Fibroblast of upper back skin (primary cell): Measurements from ENCODE around the gene MAGI2.

Experiments
- DNase-seq: peaks from one replicate; pipeline ENCODE4 v3.0.0-alpha.2; 2013

Gene MAGI2

DNA sequence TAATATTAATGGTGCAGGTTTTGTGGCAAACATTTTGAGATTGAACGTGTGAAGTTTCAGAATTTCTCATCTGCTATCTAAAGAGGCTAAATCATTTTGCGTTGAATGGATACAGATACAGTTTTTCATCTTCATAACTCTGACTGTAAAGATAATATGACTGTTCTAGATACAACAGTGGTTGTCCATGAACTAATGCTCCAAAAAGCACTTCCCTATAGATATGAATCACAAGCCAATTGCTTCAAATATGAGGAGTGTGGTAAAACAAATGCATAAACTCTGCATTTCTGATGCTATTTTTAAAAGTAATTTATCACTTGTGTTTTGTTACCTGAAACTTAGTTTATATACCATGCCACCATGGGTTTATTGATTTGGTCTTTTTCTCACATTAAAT, 750.1 kb downstream of the MAGI2 start:
- DNase-seq, result peak; percentile 49

GRCh38 chr7:78702770-78703169, 750.7 kb downstream of the MAGI2 start:
- peak; percentile 99 for DNase-seq

DNA sequence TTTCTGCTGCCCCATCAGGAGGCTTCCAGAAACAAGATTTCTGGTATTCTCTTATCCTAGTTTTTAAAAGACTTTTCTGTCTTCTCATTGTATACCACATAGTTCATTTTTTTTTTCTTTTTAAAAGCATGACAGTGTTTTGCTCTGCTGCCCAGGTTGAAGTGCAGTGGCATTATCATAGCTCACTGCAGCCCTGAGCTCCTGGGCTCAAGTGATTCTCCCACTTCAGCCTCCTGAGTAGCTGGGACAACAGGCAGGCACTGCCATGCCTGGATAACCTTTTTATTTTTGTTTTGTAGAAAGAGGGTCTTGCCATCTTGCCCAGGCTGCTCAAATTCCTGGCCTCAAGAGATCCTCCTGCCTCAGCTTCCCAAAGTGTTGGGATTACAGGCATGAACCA, 757.6 kb downstream of the MAGI2 start:
- no peak for DNase-seq

- no peak for DNase-seq
Observed at GRCh38 chr7:78691584-78691983, 761.9 kb downstream of the MAGI2 start.

- peak; percentile 69 for DNase-seq
Observed at GRCh38 chr7:78690174-78690573, 763.3 kb downstream of the MAGI2 start.

GRCh38 chr7:78688376-78688775, 765.1 kb downstream of the MAGI2 start:
- no peak for DNase-seq

DNA sequence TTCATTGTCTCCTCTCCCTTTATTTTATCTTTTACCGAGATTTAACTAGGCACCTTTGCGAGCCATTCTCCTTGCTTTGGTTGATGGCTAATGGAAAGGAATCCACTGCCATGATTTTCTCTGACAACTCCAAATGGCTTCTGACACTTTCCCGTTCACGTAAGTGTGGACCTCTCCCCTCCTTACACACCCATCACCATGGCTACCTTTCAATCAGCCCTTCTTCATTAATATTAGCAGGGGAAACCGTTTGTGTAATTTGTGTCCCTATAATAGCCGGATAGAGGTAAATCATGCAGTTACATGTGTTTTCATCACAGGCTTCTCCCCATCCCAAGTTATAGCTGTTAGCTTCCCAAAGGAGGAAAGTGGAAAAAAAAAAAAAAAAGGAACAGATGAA, 767.3 kb downstream of the MAGI2 start:
- no peak for DNase-seq

GRCh38 chr7:78684201-78684600, 769.3 kb downstream of the MAGI2 start:
- DNase-seq, result no peak

DNA sequence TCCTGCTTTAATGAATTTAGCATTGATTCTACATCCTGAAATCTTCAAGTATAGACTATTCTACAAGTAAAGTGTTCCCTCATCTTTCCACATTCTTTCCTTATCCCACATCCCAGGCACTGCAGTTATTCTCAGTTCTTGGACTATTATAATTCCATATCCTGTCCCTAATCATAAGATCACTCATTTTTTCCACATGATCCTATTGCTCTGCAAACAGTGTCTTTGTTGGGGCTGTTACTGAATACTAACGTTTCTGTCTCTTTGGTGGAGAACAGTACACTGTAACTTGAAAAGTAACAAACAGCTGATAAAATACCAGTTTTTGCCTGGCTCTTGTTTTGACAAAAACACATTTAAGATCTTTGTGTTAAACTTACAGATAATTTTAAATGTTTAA, 769.9 kb downstream of the MAGI2 start:
- DNase-seq, result no peak

DNA sequence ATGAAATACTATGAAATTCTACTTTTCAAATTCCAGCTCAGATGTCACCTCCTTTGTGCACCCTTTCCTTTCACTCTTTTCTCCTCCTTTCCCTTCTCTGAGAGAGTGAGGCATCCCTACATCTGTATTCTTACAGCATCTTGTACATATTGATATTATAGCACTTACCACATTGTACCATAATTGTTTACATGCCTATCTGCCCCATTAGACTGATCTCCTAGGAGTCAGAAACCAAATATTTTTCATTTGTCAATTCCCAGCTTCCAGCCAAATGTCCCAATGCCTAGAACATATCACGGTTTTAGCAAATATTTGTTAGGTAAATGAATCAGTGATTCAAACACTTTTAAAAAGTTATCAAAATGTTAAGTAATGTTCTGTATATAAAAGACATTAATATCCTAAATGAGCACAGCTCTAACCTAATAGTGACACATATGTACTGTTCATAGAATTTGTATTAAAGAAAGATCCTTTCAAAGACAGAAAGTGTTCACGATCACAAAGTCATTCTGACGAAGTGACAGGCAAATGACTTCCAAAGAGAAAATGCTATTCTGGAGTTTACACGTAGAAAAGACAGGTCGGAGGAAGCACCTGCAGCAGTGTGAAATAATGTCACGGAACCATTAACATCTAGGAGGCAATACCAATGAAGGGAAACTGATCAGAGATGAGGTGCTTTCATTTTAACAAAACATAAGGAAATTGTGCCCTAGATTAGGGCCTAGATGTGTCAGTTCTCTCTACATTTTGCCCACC, 774.2 kb downstream of the MAGI2 start:
- no peak for DNase-seq

- DNase-seq, result peak; percentile 42
Observed at GRCh38 chr7:78677391-78677790, 776.1 kb downstream of the MAGI2 start.

DNA sequence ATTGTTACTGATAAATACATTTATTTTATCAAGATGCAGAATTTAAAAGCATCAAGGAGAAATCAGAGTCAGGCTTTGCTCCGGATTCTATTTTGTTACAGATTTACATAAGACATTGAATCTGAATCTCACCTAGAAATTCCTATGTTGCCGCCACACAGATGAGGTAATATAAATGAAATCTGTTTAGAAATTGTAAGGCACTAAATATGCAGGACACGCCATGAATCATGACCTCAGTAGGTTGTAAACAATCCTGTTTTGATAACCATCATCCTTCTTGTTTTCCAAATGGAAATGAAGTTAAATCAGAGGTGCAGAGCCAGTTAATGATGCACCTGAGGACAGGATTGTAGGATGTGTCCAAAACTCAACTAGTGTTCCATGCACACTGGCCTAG, 778.0 kb downstream of the MAGI2 start:
- DNase-seq, result no peak

GRCh38 chr7:78673272-78673671, 780.2 kb downstream of the MAGI2 start:
- no peak for DNase-seq

DNA sequence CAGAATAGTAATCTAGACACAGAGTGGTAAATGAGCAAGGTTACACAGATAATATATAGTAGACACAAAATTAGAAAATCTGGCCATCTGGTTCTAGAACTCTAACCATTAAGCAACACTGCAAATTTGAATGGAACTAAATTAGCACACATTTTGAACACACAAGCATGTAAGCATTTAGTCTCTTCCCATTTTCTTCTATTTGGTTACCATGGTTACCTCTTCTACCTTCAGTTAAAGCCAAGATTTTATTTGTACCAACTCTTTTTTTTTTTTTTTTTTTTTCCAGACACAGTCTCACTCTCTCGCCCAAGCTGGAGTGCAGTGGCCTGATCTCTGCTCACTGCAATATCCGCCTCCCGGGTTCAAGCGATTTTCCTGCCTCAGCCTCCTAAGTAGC, 790.5 kb downstream of the MAGI2 start:
- DNase-seq, result no peak

- no peak for DNase-seq
Observed at GRCh38 chr7:78649976-78650375, 803.5 kb downstream of the MAGI2 start.

DNA sequence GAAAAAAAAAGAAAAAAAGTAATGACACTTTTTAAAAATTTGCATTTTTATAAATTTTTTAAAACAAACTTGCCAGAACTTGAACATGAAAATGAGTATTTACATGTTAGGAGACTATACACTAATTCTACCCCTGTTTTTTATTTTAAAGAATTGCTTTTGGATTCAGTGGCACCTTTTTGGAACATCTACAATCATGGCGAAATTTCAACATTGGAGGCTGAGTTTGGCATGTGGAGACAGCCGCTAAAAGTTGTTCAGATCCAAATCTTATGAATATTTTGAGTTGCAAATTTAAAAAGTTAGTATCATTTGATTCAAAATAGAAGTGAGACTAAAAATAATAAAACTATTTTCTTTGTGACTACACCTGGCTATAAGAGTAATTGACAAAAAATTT, 804.2 kb downstream of the MAGI2 start:
- no peak for DNase-seq

DNA sequence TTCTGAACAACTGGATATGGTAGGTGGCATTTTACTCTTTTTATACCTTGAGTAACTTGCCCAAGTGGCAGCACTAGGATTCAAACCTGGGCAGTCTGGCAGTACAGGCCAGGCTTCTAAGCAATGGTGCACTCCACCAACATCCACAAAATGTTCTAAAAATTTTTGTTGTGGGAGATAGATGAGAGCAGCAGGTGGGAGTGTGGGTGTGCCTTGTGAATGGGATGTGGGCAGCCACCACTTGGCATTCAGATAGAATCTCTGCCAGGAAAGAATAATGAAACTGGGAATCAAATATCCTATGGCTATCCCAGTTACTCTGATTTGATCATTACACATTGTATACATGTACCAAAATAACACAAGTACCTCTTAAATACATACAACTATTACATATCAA, 810.7 kb downstream of the MAGI2 start:
- no peak for DNase-seq

- DNase-seq, result no peak
Observed at GRCh38 chr7:78638364-78638763, 815.1 kb downstream of the MAGI2 start.

- no peak for DNase-seq
Observed at GRCh38 chr7:78636727-78637126, 816.7 kb downstream of the MAGI2 start.

DNA sequence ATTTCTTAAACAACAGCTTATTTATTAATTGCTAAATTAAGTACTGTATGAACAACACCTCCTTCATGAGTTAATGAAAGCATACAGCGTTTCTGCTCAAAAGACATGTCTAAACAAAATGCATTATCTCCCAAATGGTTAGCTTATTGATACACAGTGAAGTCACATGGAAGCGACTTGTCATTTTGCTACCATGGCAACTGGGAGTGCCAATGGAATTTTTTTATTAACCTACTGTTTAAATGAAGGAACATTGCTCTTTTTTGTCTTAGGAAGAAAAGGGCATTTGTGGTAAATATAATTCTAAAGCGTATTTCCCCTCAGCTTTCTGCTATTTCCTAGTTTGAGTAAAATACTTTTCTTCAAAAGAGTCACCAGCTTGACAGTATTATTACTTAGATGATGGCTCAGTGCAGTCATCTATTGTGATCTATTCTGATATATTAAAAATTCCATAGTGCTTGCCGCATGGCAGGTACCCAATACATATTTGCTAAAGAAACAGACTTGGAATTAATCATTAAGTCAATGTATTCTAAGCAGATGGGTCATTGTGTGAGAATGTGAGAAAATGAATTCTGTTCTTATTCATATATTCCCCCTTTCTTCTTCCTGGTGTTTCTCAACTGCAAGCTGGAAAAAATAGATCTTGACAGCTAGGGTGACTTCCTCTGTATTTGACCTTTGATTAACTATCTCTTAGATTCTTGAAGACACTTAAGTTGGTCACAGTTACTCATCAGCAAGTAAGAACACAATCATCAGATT, 818.3 kb downstream of the MAGI2 start:
- DNase-seq, result peak; percentile 20

DNA sequence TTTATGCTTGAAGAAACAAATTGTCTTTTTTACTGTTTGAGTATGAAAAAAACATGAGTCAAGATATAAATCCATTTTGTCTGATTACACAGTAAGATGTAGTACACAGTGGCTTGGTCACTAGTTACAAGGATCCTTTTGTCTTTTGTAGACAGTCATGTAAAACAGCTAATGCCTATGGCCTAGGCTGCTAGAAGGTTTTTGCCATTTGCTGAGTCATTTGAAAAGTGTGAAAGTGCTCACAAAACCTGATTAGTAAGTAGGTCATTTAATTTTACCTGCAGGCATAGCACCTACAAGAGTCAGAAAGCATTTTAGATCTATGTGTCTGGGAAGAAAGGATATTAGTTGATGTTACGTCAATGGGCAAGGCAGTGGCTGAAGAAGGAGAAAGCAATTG, 819.4 kb downstream of the MAGI2 start:
- no peak for DNase-seq

- DNase-seq, result peak; percentile 21
Observed at GRCh38 chr7:78620920-78621319, 832.5 kb downstream of the MAGI2 start.

DNA sequence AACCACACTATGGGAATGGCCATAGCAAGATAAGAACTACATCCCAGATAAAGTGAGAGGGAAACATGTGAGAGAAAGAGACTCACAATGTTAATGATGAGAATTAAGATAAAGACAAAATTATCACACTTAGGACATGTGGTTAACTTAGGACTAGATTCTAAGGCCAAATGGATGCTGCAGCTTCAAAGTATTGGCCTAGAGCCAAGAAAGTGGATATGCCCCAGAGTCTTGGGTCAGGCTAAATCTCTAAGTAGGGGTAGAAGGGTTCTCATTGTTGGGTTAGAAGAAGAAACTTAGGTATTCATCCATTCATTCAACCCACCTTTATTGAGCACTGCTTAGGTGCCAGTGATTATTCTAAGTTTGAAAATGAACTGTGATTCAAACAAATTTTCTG, 836.9 kb downstream of the MAGI2 start:
- no peak for DNase-seq

- no peak for DNase-seq
Observed at GRCh38 chr7:78609281-78609680, 844.2 kb downstream of the MAGI2 start.

- peak; percentile 3 for DNase-seq
Observed at GRCh38 chr7:78607099-78607498, 846.4 kb downstream of the MAGI2 start.
